HepG2 (cell line): ENCODE data around the gene PEMT. TPM values are rescaled to one million over a fixed set of nuclear protein-coding genes. Genes with fewer than 3 reads are reported as not detected.
A peak's percentile ranks its signal among the peaks of the same experiment; 100 is the strongest.

Experiments used
- ATRX ChIP-seq: sonication (generic); formaldehyde crosslinking; IDR thresholded peaks from 2 replicates; pipeline ENCODE4 v1.4.0; 2020; ENCODE audit warnings: missing genetic modification reagents, borderline replicate concordance
- DNMT3B ChIP-seq: conservative IDR thresholded peaks from 2 replicates; pipeline ENCODE4 v1.6.1; 2016; ENCODE audit warnings: missing biosample characterization, control low read depth
- FOXC1 ChIP-seq: sonication (generic); formaldehyde crosslinking; IDR thresholded peaks from 2 replicates; pipeline ENCODE4 v1.8.0; 2022; ENCODE audit warnings: mild to moderate bottlenecking, missing genetic modification reagents, borderline replicate concordance
- MATR3 ChIP-seq: sonication (generic); formaldehyde crosslinking; IDR thresholded peaks from 2 replicates; pipeline ENCODE4 v1.4.0; 2020; ENCODE audit warnings: missing genetic modification reagents
- MYNN ChIP-seq: sonication (generic); formaldehyde crosslinking; IDR thresholded peaks from 2 replicates; pipeline ENCODE4 v1.4.0; 2020; ENCODE audit warnings: mild to moderate bottlenecking, low read depth, missing genetic modification reagents
- NFATC3 ChIP-seq: sonication (generic); formaldehyde crosslinking; IDR thresholded peaks from 2 replicates; pipeline ENCODE4 v1.5.1; 2020; ENCODE audit warnings: mild to moderate bottlenecking, missing genetic modification reagents
- PITX1 ChIP-seq: sonication (generic); formaldehyde crosslinking; IDR thresholded peaks from 2 replicates; pipeline ENCODE4 v1.5.1; 2020; ENCODE audit warnings: mild to moderate bottlenecking, missing genetic modification reagents
- ZNF552 ChIP-seq: sonication (generic); formaldehyde crosslinking; IDR thresholded peaks from 2 replicates; pipeline ENCODE4 v1.9.0; 2022; ENCODE audit warnings: missing genetic modification reagents, mild to moderate bottlenecking, borderline replicate concordance
- ZNF747 ChIP-seq: sonication (generic); formaldehyde crosslinking; IDR thresholded peaks from 2 replicates; pipeline ENCODE4 v1.8.1; 2023; ENCODE audit warnings: missing genetic modification reagents, mild to moderate bottlenecking, borderline replicate concordance
- polyA plus RNA-seq, 8 experiments: library from polyadenylated mRNA; depleted of rRNA in 3 of 8; stranded (reverse) in 7 of 8; unstranded in 1 of 8; fragments of >200 nt; fragmentation: Illumina TruSeq in 4 of 8; extraction: Trizol in 4 of 8; gene quantifications; 2 replicates each; pipeline versions ENCODE4 v1.2.1 to v1.2.3, GENCODE V29; 2011 to 2016; ENCODE audit warnings: low read depth in 4 of 8, missing spikeins in 1 of 8, mixed read lengths in 1 of 8; ENCODE audit not compliant: insufficient read depth in 1 of 8
- total RNA-seq, 5 experiments: library from RNA; depleted of rRNA; stranded (reverse); fragments of >200 nt; fragmentation: Illumina TruSeq; extraction: Trizol; gene quantifications; 2 replicates each; pipeline ENCODE4 v1.2.3, GENCODE V29; 2016; ENCODE audit warnings: low read depth in 1 of 5
- TF ChIP-seq, protein P1 (sequence below): sonication (generic); formaldehyde crosslinking; IDR thresholded peaks from 2 replicates; pipeline ENCODE4 v1.4.0; 2020; ENCODE audit warnings: mild to moderate bottlenecking, missing genetic modification reagents
- TF ChIP-seq, protein P2 (sequence below): sonication (generic); formaldehyde crosslinking; IDR thresholded peaks from 2 replicates; pipeline ENCODE4 v1.4.0; 2020; ENCODE audit warnings: missing genetic modification reagents, borderline replicate concordance
- TF ChIP-seq, protein P3 (sequence below): sonication (generic); formaldehyde crosslinking; IDR thresholded peaks from 2 replicates; pipeline ENCODE4 v1.8.0; 2022; ENCODE audit warnings: missing genetic modification reagents, mild to moderate bottlenecking, borderline replicate concordance
- TF ChIP-seq, protein P4 (sequence below): sonication (generic); formaldehyde crosslinking; IDR thresholded peaks from 2 replicates; pipeline ENCODE4 v1.9.0; 2022; ENCODE audit warnings: missing genetic modification reagents, mild to moderate bottlenecking, borderline replicate concordance
- TF ChIP-seq, protein P5 (sequence below): sonication (generic); formaldehyde crosslinking; IDR thresholded peaks from 2 replicates; pipeline ENCODE4 v1.5.0; 2020; ENCODE audit warnings: missing genetic modification reagents
- TF ChIP-seq, protein P6 (sequence below): sonication (generic); formaldehyde crosslinking; IDR thresholded peaks from 2 replicates; pipeline ENCODE4 v1.5.1; 2020; ENCODE audit warnings: missing genetic modification reagents, mild to moderate bottlenecking, borderline replicate concordance

Gene PEMT
- total and polyA plus RNA-seq, 2 of the 13 experiments (the other 11 are each of a cell fraction or from before 2014, with no cell fraction given), result 31.7 to 43.6 TPM

DNA sequence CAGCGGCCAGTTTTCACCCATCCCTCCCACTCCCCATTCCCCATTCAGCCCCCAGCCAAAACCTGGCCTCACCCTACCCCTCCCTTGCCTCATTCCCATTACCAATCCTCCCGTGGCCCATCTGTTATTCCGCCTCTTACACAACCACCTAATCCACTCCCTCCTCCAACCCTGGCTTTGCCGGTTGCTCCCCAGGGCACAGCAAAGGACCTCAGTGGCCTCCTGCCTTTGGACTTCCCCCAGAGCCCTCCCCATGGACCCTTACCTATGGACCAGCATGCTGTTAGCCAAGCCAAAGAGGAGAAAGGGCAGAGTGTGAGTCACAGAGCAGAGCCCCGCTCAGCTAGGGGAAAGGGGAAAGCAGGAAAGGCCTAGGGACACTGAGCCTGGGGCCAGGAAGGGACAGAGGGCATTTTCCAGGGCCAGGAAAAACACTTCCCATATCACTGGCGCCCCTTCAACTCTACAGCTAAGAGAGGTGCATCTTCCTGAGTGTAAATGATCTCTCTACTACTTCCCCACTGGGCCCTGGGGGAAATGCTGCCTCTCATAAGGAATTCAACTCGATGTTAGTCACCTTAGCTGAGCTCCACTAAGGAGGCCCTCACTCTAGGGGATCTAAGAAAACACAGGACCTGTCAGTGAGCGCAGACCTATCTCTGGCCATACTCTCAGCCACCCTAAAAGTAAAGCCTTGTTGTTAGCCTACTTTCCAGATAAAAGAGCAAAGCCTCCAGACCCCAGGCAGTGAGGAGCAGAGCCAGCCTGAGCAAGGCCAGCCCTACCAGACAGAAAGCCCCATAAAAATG, 10.6 kb downstream of the PEMT start (continued):
- TF ChIP-seq, protein P1, sequence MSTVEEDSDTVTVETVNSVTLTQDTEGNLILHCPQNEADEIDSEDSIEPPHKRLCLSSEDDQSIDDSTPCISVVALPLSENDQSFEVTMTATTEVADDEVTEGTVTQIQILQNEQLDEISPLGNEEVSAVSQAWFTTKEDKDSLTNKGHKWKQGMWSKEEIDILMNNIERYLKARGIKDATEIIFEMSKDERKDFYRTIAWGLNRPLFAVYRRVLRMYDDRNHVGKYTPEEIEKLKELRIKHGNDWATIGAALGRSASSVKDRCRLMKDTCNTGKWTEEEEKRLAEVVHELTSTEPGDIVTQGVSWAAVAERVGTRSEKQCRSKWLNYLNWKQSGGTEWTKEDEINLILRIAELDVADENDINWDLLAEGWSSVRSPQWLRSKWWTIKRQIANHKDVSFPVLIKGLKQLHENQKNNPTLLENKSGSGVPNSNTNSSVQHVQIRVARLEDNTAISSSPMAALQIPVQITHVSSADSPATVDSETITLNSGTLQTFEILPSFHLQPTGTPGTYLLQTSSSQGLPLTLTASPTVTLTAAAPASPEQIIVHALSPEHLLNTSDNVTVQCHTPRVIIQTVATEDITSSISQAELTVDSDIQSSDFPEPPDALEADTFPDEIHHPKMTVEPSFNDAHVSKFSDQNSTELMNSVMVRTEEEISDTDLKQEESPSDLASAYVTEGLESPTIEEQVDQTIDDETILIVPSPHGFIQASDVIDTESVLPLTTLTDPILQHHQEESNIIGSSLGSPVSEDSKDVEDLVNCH, result no peak
- peak; percentile 96 for TF ChIP-seq PITX1 (CRISPR knock-in tag)
- TF ChIP-seq, protein P2, sequence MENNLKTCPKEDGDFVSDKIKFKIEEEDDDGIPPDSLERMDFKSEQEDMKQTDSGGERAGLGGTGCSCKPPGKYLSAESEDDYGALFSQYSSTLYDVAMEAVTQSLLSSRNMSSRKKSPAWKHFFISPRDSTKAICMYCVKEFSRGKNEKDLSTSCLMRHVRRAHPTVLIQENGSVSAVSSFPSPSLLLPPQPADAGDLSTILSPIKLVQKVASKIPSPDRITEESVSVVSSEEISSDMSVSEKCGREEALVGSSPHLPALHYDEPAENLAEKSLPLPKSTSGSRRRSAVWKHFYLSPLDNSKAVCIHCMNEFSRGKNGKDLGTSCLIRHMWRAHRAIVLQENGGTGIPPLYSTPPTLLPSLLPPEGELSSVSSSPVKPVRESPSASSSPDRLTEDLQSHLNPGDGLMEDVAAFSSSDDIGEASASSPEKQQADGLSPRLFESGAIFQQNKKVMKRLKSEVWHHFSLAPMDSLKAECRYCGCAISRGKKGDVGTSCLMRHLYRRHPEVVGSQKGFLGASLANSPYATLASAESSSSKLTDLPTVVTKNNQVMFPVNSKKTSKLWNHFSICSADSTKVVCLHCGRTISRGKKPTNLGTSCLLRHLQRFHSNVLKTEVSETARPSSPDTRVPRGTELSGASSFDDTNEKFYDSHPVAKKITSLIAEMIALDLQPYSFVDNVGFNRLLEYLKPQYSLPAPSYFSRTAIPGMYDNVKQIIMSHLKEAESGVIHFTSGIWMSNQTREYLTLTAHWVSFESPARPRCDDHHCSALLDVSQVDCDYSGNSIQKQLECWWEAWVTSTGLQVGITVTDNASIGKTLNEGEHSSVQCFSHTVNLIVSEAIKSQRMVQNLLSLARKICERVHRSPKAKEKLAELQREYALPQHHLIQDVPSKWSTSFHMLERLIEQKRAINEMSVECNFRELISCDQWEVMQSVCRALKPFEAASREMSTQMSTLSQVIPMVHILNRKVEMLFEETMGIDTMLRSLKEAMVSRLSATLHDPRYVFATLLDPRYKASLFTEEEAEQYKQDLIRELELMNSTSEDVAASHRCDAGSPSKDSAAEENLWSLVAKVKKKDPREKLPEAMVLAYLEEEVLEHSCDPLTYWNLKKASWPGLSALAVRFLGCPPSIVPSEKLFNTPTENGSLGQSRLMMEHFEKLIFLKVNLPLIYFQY (CRISPR knock-in tag), result no peak
- TF ChIP-seq MATR3 (CRISPR knock-in tag), result no peak
- no peak for TF ChIP-seq NFATC3 (CRISPR knock-in tag)
- no peak for TF ChIP-seq ZNF747 (CRISPR knock-in tag)
- TF ChIP-seq ATRX (CRISPR knock-in tag), result no peak
- TF ChIP-seq ZNF552 (CRISPR knock-in tag), result no peak
- 0 out of 2 replicates have a peak, but pooled peaks have one; percentile 52 for TF ChIP-seq FOXC1 (CRISPR knock-in tag)
- no peak for TF ChIP-seq DNMT3B (CRISPR knock-in tag)
- TF ChIP-seq, protein P3, sequence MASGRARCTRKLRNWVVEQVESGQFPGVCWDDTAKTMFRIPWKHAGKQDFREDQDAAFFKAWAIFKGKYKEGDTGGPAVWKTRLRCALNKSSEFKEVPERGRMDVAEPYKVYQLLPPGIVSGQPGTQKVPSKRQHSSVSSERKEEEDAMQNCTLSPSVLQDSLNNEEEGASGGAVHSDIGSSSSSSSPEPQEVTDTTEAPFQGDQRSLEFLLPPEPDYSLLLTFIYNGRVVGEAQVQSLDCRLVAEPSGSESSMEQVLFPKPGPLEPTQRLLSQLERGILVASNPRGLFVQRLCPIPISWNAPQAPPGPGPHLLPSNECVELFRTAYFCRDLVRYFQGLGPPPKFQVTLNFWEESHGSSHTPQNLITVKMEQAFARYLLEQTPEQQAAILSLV, result peak; percentile 89
- TF ChIP-seq, protein P4, sequence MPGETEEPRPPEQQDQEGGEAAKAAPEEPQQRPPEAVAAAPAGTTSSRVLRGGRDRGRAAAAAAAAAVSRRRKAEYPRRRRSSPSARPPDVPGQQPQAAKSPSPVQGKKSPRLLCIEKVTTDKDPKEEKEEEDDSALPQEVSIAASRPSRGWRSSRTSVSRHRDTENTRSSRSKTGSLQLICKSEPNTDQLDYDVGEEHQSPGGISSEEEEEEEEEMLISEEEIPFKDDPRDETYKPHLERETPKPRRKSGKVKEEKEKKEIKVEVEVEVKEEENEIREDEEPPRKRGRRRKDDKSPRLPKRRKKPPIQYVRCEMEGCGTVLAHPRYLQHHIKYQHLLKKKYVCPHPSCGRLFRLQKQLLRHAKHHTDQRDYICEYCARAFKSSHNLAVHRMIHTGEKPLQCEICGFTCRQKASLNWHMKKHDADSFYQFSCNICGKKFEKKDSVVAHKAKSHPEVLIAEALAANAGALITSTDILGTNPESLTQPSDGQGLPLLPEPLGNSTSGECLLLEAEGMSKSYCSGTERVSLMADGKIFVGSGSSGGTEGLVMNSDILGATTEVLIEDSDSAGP (CRISPR knock-in tag), result no peak; the same call in 1 of the 2 replicates
- no peak for TF ChIP-seq MYNN (CRISPR knock-in tag)
- TF ChIP-seq, protein P5, sequence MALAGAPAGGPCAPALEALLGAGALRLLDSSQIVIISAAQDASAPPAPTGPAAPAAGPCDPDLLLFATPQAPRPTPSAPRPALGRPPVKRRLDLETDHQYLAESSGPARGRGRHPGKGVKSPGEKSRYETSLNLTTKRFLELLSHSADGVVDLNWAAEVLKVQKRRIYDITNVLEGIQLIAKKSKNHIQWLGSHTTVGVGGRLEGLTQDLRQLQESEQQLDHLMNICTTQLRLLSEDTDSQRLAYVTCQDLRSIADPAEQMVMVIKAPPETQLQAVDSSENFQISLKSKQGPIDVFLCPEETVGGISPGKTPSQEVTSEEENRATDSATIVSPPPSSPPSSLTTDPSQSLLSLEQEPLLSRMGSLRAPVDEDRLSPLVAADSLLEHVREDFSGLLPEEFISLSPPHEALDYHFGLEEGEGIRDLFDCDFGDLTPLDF (CRISPR knock-in tag), result no peak
- TF ChIP-seq, protein P6, sequence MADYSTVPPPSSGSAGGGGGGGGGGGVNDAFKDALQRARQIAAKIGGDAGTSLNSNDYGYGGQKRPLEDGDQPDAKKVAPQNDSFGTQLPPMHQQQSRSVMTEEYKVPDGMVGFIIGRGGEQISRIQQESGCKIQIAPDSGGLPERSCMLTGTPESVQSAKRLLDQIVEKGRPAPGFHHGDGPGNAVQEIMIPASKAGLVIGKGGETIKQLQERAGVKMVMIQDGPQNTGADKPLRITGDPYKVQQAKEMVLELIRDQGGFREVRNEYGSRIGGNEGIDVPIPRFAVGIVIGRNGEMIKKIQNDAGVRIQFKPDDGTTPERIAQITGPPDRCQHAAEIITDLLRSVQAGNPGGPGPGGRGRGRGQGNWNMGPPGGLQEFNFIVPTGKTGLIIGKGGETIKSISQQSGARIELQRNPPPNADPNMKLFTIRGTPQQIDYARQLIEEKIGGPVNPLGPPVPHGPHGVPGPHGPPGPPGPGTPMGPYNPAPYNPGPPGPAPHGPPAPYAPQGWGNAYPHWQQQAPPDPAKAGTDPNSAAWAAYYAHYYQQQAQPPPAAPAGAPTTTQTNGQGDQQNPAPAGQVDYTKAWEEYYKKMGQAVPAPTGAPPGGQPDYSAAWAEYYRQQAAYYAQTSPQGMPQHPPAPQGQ (CRISPR knock-in tag), result no peak
